ELF-1 (cell line): ENCODE results near the gene GPX4.

Experiments used
- DNase-seq: peaks from one replicate; pipeline ENCODE4 v3.0.0-alpha.2; 2016; ENCODE audit warnings: low read depth, low spot score

GPX4 gene

DNA sequence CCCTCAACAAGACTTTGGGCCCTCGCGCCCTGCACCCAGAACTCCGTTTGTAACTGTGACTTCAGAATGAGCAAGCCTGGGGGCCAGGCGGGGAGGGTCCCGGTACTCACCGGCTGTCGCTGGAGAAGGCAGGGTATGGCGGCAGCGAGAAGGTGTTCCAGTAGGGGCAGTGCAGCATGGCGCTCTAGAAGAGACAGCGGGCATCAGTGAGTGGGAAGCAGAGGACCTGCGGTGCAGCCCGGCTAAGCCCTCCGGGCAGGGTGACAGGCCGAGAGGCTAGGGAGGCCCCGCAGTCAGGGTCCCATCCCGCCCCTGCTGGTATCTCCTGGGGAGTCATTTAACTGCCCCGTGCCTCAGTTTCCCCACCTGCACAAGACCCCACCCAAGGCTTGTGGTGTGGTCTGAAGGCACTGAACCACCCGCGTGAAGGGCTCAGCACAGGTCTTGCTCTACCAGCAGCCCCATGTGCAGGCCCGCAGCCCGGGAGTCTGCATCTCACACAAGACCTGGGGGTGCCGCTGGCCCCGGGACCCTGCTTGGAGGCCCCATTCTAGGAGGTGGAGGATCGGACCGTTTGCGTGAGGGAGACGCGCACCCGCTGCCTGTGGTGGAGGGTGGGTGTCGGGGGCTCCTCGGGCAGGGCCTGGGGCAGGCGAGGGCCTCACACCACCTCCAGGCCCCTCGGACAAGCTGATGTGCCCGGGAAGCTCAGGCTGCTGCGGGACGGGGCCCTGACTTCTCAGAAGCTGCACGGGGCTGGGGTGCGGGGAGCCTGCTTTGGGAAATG lies 45.7 kb downstream of the GPX4 start:
- DNase-seq, result no peak

DNA sequence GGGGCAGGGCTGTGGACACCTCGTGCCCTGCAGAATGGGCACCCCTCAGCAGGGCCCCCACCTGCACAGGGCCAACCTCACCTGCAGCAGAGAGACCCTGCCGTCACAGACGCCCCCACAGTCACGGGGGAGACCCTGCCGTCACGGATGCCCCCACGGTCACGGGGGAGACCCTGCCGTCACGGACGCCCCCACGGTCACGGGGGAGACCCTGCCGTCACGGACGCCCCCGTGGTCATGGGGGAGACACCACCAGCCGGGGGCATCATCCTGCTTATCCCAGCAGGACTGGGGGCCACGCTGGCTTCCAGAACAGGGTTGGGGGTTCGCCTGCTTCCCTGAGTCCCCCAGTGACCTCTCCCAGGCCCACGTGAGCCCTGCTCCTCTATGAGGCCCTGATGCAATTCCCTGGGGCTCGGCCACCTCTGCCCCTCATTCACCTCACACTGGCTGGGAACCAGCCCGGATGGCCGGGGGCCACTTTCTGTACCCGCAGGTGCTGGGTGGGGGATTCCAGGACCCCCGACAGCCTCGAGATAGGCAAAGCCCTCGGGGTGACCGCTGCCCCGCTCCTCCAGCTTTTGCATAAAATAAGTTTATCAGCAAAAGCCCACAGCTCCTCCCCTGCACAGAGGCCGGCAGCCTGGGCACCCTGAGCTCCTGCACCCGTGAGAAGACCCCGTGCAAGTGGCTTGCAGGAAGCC lies 46.7 kb downstream of the GPX4 start:
- DNase-seq, result no peak

DNA sequence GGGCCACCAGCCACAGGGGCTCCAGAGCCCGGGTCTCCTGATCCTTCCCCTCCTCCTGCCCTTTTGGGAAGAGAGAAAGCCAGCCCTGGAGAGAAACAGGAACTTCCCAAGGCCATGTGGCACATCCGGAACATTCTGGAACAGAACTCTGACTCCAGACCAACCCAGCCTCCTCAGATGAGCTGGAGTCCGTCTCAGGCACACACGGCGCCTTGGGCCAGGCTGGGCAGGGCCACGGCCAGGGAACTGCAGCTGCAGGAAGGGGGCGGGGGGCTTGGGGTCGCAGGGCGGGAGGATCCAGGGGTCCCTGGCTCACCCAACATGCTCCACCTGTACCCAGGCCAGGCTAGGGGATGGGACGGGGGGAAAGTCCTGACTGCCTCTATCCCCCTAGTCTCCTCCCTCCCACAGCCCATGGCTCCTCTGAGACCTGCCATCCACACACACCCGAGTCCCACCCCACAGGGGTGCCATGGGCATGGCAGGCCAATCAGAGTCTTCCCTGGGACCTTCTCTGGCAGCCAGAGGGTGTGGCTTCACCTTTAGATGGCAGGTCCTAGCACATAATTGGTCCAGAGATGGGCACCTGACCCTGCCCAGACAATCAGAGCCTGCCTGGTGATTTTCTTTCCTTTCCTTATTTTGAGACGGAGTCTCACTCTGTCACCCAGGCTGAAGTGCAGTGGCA lies 47.4 kb downstream of the GPX4 start:
- no peak for DNase-seq

DNA sequence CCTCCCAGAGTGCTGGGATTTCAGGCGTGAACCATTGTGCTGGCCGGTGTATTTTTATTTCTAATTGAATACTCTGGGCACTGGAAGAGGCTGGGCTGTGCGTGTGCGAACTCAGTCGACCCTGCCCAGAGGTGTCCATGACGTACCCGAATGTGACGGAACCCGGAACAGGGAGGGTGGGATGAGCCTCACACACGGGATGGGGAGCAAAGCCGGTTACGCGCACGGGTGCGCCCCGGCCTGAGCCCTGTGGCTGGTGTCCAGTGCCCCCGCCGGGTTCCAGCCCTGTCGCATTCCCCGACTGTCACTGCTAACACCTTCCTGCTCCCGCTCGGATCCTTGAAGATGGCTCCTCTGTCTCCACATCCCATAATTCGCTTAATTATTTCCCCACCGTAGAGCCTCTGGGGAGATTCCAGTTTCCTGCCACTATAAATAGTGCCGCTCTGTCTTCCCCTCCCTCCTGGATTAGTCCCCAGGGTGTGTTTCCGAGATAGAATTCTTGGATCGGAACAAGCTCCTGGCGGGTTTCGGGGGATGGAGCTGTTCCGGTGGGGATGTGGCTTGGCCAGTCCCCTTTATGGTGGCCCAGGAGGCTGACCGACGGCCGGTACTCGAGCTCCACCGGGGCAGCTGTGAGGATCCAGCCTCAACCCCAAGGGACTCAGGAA lies 48.3 kb downstream of the GPX4 start:
- DNase-seq, result no peak

DNA sequence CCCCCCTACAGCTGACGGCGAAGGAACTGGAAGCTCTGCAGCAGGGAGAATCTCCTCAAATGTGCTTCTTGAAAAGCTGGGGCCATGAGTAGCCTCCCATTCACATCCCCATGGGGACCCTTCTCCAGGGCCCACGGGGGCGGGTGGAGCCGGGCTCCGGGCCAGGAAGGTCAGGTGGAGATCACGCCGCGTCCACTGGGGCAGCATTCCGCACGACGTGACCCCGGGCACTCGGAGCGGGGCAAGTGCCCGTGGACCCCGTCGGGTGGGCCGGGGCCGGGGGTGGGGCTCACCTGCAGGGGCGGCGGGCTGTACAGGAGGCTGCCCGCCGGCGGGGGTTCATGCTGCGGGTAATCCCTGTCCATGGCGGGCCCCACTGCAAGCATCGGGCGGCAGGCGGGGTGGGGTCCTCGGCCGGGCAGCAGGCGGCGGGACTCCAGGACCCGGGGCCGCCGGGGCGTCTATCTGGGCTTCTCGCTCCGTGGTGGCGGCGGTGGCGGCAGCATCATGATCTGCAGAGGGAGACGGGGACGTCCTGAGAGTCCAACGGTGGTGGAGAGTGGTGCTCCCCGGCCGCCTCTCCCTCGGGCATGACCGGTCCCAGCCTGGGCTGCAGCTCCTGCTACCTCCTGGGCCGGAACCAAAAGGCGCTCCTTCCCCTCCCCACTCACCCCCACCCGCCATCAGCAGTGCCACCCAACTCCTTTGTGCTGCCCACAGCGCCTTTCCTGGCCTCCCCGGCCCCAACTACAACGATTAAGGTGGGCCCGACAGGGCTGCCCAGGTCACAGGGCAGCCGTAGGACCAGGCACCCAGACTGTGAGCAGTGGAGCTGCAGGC lies 50.3 kb downstream of the GPX4 start:
- DNase-seq, result no peak

DNA sequence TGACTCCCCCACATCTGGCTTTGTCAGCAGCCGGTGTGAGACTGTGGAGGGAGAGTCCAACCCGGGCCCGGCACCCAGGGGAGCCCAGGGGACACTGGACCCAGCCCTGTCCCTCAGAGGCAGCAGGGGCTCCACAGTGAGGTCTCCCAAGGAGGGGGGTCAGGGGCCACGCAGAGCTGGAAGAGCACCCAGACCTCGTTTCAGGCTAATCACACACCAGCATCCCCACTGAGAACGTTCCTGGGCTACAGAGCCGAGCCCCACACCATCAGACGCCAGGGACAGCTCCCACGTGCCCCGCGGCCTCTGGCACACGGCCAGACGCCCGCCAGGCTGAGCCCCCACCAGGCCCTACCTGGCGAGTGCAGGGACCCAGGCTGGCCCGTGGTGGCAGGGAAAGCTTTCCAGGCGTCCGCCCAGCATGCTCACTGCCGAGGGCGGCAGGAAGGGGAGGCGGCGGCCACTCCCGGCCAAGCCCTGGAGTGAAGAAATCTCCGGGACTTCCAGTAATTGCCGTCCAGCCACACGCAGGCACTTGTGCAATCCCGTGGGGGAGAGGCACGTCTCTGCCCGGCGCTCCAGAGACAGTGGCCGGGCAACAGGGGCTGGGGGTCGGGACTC lies 51.0 kb downstream of the GPX4 start:
- no peak for DNase-seq

DNA sequence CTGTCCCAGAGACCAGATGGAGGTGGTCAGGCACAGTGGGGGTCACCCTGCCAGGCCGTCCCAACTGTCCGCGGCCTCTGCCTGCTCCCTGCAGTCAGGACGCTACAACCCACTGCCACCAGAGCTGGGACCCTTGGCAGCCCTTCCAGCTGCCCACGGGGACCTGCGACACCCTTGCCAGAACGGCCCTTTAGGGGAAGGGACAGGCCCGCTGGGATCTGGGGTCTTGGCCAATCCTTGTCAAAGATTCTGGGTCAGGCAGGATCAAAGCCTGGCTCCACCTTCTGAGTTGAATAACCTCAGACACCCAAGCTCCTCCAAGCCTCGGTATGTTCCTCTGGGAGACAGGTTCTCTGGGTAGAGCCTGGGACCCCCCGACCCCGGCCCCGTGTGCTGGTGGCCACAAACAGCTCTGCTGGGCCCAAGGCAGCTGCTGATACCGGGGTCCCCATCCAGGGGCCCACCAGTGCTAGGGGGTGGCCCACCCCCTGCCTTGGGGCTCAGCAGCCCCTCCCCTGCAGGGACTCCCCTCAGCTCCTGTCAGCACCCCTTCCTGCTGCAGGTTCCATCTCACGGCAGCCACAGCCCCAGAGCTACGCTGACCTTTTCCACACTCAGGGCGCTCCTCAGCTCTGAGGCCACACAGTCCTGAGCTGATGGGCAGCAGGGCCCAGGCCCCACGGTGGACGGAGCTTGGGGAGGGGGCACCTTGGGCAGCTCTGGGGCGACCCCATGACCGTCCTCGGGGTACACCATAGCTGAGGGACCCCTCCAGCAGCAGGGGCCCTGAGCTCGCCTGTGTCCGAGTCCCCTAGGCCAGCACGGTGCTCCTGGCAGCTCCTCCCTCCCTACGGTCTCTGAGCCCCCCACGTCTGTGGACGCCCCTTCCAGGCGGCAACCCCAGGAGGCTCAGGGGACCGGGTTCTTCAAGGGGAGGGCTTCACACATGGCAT lies 51.8 kb downstream of the GPX4 start:
- DNase-seq, result no peak
